ENCODE measurements around the gene OGT. TPM values are rescaled to one million over a fixed set of nuclear protein-coding genes. Genes with fewer than 3 reads are reported as not detected.

The OGT gene
- total RNA-seq, 1 experiment from 2014 or later: 143 TPM

DNA sequence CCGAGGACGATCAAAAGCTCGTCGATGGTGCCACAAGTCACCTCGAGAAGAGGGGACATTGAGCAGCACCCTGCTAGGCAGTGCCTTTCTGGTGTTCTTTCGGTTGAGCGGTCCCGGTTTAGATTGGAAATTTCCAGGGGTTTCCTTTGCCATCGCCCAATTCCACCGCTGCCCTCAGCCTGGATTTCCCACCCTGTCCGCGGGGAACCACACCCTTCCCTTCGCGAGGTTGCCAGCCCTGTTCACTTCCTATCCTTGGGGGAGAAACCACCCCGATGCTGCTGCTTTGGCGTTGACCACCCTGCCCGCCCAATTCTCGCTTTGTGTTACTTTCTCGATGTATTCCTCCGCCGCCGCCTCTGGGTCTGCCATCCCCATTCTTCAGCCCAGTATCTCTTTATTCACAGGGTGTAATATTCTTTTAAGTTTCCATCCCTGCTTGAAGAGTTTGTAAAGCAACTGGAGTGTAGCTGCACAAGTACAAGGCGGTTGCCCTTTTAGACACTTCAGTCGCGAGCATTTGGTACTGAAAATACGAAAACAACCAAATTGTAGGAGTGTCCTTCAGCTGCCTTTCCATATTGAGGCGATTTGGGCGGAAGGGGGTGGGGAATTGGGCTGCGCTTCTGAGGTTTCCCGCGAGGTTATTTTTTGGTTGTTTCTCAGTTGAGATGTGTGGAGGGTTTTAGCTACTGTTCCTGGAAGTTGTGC is 1.1 kb downstream of the OGT start:
- H3K36me3 ChIP-seq (ENCODE audit: control insufficient read depth in 1 of 2, insufficient read depth in 2 of 2, low read length in 2 of 2): peaks cover 4 to 6% of the 10 kb centered on the region in 2 experiments; a peak in 3 of 4 replicates
- H3K4me2 ChIP-seq (ENCODE audit: low read length): peak overlapping the region; percentile 87
- H3K9me2 ChIP-seq (ENCODE audit: insufficient read depth): no peaks in the 10 kb centered on the region
- H3K4me1 ChIP-seq (ENCODE audit: control insufficient read depth in 1 of 2, insufficient read depth in 2 of 2, low read length in 2 of 2): peaks cover 0 to 21% of the 10 kb centered on the region in 2 experiments; a peak in 3 of 4 replicates
- RAD21 ChIA-PET (ENCODE audit: low non-redundant PET in 1 of 2, low total read pairs in 2 of 2, uncharacterized antibody in 2 of 2, unreplicated experiment in 2 of 2): no interaction called here
- DNase-seq (ENCODE audit: low read depth, low spot score) (no peak), ATAC-seq (no peak)
- H3K27me3 ChIP-seq (ENCODE audit: insufficient read depth, low read length): no peaks in the 10 kb centered on the region
- H3K9me3 ChIP-seq (ENCODE audit: control insufficient read depth in 1 of 2, insufficient read depth in 1 of 2, low read depth in 1 of 2, low read length in 2 of 2): no peaks in the 10 kb centered on the region
- H3K4me3 ChIP-seq (replicated peaks in 1 of 2; ENCODE audit: low read depth in 1 of 2, low read length in 2 of 2): peak overlapping the region; percentile 86 to 90
- POLR2A ChIA-PET: interaction anchor here (2.1 to 3.8 kb wide), 2 partner anchors 9 to 168 kb away, joined by 5 to 17 read pairs; partner anchors contain the start of gene TAF1
- H3K9ac ChIP-seq (ENCODE audit: low read length): peak overlapping the region; percentile 95
- H3K79me2 ChIP-seq (ENCODE audit: insufficient read depth, low read length): peaks cover 67% of the 10 kb centered on the region
- CTCF ChIA-PET: no interaction called here
- no peak for TF ChIP-seq TCF7L2 (IDR thresholded peaks at IDR 0.05; ENCODE audit: borderline replicate concordance, extremely low read depth, insufficient read depth, insufficient read length)
- TF ChIP-seq, protein P1, sequence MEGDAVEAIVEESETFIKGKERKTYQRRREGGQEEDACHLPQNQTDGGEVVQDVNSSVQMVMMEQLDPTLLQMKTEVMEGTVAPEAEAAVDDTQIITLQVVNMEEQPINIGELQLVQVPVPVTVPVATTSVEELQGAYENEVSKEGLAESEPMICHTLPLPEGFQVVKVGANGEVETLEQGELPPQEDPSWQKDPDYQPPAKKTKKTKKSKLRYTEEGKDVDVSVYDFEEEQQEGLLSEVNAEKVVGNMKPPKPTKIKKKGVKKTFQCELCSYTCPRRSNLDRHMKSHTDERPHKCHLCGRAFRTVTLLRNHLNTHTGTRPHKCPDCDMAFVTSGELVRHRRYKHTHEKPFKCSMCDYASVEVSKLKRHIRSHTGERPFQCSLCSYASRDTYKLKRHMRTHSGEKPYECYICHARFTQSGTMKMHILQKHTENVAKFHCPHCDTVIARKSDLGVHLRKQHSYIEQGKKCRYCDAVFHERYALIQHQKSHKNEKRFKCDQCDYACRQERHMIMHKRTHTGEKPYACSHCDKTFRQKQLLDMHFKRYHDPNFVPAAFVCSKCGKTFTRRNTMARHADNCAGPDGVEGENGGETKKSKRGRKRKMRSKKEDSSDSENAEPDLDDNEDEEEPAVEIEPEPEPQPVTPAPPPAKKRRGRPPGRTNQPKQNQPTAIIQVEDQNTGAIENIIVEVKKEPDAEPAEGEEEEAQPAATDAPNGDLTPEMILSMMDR (IDR thresholded peaks at IDR 0.05 in 2 of 3, conservative IDR thresholded peaks at IDR 0.05 in 1 of 3; ENCODE audit: borderline replicate concordance in 1 of 3, insufficient read depth in 1 of 3, low read depth in 2 of 3, low read length in 2 of 3): no peak
- no peak for TF ChIP-seq ZNF274 (IDR thresholded peaks at IDR 0.05; ENCODE audit: low read depth, low read length)
- no peak for TF ChIP-seq FOSL1 (IDR thresholded peaks at IDR 0.05; ENCODE audit: low read depth)
- TF ChIP-seq EZH2 (IDR thresholded peaks at IDR 0.05): no peak
- TF ChIP-seq POLR2AphosphoS5 (IDR thresholded peaks at IDR 0.05; ENCODE audit: low read depth, low read length): no peak; the same call in 1 of the 2 replicates
- no peak for TF ChIP-seq YY1 (IDR thresholded peaks at IDR 0.05; ENCODE audit: extremely low read depth, insufficient replicate concordance, low read depth, low read length)
- TF ChIP-seq SRF (IDR thresholded peaks at IDR 0.05; ENCODE audit: low read depth): no peak
- TF ChIP-seq, protein P2, sequence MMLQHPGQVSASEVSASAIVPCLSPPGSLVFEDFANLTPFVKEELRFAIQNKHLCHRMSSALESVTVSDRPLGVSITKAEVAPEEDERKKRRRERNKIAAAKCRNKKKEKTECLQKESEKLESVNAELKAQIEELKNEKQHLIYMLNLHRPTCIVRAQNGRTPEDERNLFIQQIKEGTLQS (IDR thresholded peaks at IDR 0.05): no peak
- TF ChIP-seq, protein P3, sequence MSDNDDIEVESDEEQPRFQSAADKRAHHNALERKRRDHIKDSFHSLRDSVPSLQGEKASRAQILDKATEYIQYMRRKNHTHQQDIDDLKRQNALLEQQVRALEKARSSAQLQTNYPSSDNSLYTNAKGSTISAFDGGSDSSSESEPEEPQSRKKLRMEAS (IDR thresholded peaks at IDR 0.05): no peak
- H2AFZ ChIP-seq (ENCODE audit: low read depth, low read length, poor library complexity, severe bottlenecking): no peak overlapping the region
- H4K20me1 ChIP-seq (ENCODE audit: insufficient read depth): peaks cover 19% of the 10 kb centered on the region
- intact Hi-C loops (cut with micrococcal nuclease): no loop called here
- no TSS peak for BruUV-seq (replicated peaks)
- peak overlapping the region; percentile 72 for H3K27ac ChIP-seq (ENCODE audit: low read depth, low read length)

All from HCT116 (cell line).